ENCODE data around the gene SYT7. TPM values are rescaled to one million over a fixed set of nuclear protein-coding genes. Genes with fewer than 3 reads are reported as not detected.

Gene SYT7
- total and polyA plus RNA-seq, 11 donors, result 12.4 to 34.7 (median 17.4) TPM

GRCh38 chr11:61502522-61502921 is 78.4 kb downstream of the SYT7 start:
- no peak for DNase-seq

DNA sequence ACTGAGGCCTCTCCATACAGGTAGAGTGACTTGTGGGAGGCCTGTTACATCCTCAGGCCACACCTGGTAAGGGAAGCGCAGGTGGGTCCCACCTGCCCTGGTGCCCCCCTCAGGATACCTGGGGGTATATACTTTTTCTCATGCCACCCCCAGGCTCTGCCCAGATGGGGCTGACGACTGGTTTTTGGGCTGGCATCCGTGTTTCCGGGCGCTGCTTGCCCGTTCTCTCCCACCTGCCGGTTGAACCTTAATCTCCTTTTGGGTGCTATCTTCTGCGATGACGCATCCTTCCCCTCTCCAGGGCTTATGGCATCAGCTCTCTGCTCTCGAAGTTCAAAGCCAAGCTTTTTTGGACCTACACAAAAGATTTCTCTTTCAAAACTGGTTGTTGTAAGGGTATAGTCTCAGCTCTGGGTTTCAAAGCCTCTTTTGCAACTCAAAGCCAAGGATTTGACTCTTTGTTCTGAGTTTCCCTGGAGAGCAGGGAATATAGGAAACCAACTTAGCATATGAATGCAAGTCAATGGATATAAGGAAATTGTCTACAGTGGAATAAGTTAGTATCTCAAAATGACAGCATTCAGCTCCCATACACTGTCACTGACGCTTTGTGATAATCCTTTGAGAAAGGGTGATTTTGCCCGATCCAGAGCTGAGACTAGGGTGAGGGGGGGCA is 80.9 kb downstream of the SYT7 start:
- Histone ChIP-seq H3K36me3 (no peaks in the 10 kb centered on the region), H3K27me3 (peaks cover 0 to under 1% (median 0%) of the 10 kb centered on the region in 9 donors), H3K4me1 (peaks cover 0 to 14% (median 1%) of the 10 kb centered on the region in 12 donors), H3K4me3 (no peak overlapping the region), H3K27ac (no peak overlapping the region), H3K9me3 (no peaks in the 10 kb centered on the region)
- intact Hi-C loops (cut with DNase I), result no loop called here
- WGBS, 4 donors, result 61 to 75% (median 71%) methylated on average over 12 of the region's 12 CpGs
- TF ChIP-seq POLR2A (IDR thresholded peaks at IDR 0.05) (no peak), CTCF (IDR thresholded peaks at IDR 0.05) (no peak)
- DNase-seq, result no peak
- no peak for ATAC-seq

More at GRCh38 chr11:61502522-61502921, 78.4 kb downstream of the SYT7 start:
- intact Hi-C loops (cut with DNase I), result no loop called here
- 84 to 100% (median 92%) methylated on average over 1 of the region's 1 CpG for WGBS, 4 donors
- H3K27me3 ChIP-seq, result peaks cover 0 to 21% (median 7%) of the 10 kb centered on the region in 9 donors
- no peaks in the 10 kb centered on the region for H3K9me3 ChIP-seq
- H3K4me3 ChIP-seq, result no peak overlapping the region
- TF ChIP-seq CTCF (IDR thresholded peaks at IDR 0.05), result no peak
- no peak for TF ChIP-seq POLR2A (IDR thresholded peaks at IDR 0.05)
- no peak for ATAC-seq
- no peak overlapping the region for H3K27ac ChIP-seq
- H3K36me3 ChIP-seq, result no peaks in the 10 kb centered on the region
- no peaks in the 10 kb centered on the region for H3K4me1 ChIP-seq

DNA sequence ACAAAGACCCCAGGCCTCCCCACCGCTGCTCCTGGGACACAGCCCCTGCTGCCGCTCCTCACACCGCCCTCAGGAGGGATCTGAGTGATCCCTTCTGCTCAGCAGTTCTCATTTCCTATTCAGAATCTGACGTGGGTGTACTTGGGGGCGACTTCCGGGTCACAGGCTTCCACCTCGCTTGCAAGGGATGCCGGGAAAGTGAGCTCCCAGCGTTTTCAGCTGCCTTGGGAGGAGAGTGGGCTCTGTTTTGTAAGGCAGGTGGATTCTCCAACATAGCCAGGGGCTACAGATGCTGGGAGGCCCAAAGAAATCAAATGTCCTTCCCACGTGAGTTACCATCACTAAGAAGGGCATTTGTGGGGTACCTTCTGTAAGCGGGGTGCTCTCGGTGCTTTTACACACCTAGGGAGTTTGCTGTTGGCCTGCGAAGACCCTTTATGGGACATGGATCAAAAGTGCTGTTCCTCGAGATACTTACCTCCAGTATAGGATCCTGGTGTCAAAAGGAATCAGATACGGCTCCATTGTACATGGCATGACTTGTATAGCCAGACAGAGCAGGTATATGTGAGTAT is 82.0 kb downstream of the SYT7 start:
- no peaks in the 10 kb centered on the region for H3K9me3 ChIP-seq
- H3K4me3 ChIP-seq, result no peak overlapping the region
- DNase-seq (no peak), ATAC-seq (no peak)
- H3K27ac ChIP-seq, result no peak overlapping the region
- H3K4me1 ChIP-seq, result peaks cover 0 to 23% (median 2%) of the 10 kb centered on the region in 12 donors
- 82 to 85% (median 82%) methylated on average over 15 of the region's 15 CpGs for WGBS, 4 donors
- intact Hi-C loops (cut with DNase I), result no loop called here
- no peaks in the 10 kb centered on the region for H3K36me3 ChIP-seq
- H3K27me3 ChIP-seq, result no peaks in the 10 kb centered on the region
- TF ChIP-seq POLR2A (IDR thresholded peaks at IDR 0.05), result no peak
- TF ChIP-seq CTCF (IDR thresholded peaks at IDR 0.05), result no peak

GRCh38 chr11:61497876-61498275 is 83.0 kb downstream of the SYT7 start:
- no peak overlapping the region for H3K27ac ChIP-seq
- peaks cover 0 to 23% (median 2%) of the 10 kb centered on the region in 12 donors for H3K4me1 ChIP-seq
- intact Hi-C loops (cut with DNase I), result no loop called here
- H3K36me3 ChIP-seq, result no peaks in the 10 kb centered on the region
- DNase-seq, result no peak
- no peaks in the 10 kb centered on the region for H3K27me3 ChIP-seq
- 78 to 85% (median 80%) methylated on average over 9 of the region's 9 CpGs for WGBS, 4 donors
- no peak overlapping the region for H3K4me3 ChIP-seq
- no peaks in the 10 kb centered on the region for H3K9me3 ChIP-seq
- no peak for TF ChIP-seq POLR2A (IDR thresholded peaks at IDR 0.05)
- no peak for TF ChIP-seq CTCF (IDR thresholded peaks at IDR 0.05)
- ATAC-seq, result no peak

Measured in heart left ventricle (tissue), 16 donors.